ENCODE results near the gene PGBD5.

Gene PGBD5

DNA sequence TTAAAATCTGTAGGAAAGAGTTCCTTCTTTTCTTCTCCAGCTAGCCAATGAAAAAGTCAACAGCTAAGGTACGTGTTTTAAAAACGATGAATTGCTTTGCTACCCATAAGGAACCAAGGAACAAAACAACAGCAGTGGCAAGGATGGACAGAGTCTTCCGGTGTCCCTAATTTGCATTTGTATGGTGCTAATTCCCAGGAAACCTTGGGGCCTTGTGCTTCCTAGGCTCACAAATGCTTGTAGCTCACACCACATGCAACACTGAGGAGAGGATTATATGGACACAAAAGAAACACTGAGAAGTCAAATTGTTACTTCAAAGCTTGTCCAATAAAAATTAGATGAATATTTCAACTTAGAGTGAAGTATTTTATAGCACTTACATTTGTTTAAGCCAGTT lies 1.8 kb upstream of the PGBD5 start:
- H3K36me3 ChIP-seq = no peaks in the 10 kb centered on the region
- no peak for TF ChIP-seq CTCF (IDR thresholded peaks at IDR 0.05; ENCODE audit: low read depth, low read length)
- H3K9me3 ChIP-seq = no peaks in the 10 kb centered on the region
- DNase-seq = no peak
- no peaks in the 10 kb centered on the region for H3K27me3 ChIP-seq
- H3K4me3 ChIP-seq (ENCODE audit: low read depth, low read length) = no peak overlapping the region
- peaks cover 17% of the 10 kb centered on the region for H3K4me1 ChIP-seq

- Histone ChIP-seq H3K4me3 (ENCODE audit: low read depth, low read length) (peak overlapping the region; percentile 75), H3K9me3 (no peaks in the 10 kb centered on the region), H3K27me3 (no peaks in the 10 kb centered on the region), H3K36me3 (no peaks in the 10 kb centered on the region), H3K4me1 (peaks cover 18% of the 10 kb centered on the region)
- DNase-seq = no peak
- no peak for TF ChIP-seq CTCF (IDR thresholded peaks at IDR 0.05; ENCODE audit: low read depth, low read length)
Observed at GRCh38 chr1:230427094-230427876, 1.2 kb upstream of the PGBD5 start.

- H3K4me3 ChIP-seq (ENCODE audit: low read depth, low read length) = peak overlapping the region; percentile 74
- TF ChIP-seq CTCF (IDR thresholded peaks at IDR 0.05; ENCODE audit: low read depth, low read length) = no peak
- H3K9me3 ChIP-seq = no peaks in the 10 kb centered on the region
- H3K4me1 ChIP-seq = peaks cover 18% of the 10 kb centered on the region
- H3K27me3 ChIP-seq = no peaks in the 10 kb centered on the region
- peak; percentile 34 for DNase-seq
- no peaks in the 10 kb centered on the region for H3K36me3 ChIP-seq
Observed at GRCh38 chr1:230425252-230426091, 660 bp downstream of the PGBD5 start.

DNA sequence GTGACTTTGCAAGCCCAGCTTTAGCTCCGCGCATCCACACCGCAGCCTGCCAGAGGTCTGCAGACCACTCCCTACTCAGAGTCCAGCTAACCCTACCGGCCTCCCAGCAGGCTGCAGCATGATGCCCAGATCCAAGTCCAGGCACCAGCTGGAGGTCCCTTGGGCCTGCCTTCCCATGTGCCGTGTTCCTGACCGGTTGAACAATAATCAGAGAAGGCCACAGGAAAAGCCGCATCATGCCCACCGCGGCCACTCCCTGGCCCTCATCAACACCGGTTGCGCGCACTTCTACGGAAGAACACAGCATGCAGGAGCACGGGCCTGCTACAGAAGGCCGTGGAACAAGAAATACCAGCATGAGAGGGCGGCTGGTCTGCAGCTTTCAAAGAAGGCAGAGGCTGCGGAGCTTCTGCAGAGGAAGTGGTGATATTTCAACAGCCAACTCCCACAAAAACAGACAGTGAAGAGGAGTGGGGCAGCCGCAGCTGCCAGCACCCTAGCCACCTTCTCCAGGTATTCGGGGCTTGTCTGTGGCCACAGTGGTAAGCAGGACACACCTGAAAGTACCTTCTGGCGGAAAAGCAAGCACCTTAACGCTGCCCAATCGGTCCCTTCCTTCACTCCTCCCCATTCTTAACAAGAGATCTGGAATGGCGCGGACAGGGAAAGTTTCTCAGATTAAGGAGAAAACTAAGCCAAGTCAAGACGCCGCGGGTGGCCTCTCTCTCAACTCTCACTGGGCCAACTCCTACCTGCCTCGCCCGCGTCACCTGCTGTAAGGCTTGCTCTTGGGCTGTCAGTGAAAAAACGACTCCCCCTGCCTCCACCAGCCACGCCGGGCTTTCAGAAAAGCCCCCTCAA lies 1.5 kb downstream of the PGBD5 start:
- Histone ChIP-seq H3K4me1 (peaks cover 18% of the 10 kb centered on the region), H3K36me3 (no peaks in the 10 kb centered on the region), H3K4me3 (ENCODE audit: low read depth, low read length) (peak overlapping the region; percentile 74), H3K27me3 (no peaks in the 10 kb centered on the region), H3K9me3 (no peaks in the 10 kb centered on the region)
- TF ChIP-seq CTCF (IDR thresholded peaks at IDR 0.05; ENCODE audit: low read depth, low read length) = no peak
- peak; percentile 61 for DNase-seq

DNA sequence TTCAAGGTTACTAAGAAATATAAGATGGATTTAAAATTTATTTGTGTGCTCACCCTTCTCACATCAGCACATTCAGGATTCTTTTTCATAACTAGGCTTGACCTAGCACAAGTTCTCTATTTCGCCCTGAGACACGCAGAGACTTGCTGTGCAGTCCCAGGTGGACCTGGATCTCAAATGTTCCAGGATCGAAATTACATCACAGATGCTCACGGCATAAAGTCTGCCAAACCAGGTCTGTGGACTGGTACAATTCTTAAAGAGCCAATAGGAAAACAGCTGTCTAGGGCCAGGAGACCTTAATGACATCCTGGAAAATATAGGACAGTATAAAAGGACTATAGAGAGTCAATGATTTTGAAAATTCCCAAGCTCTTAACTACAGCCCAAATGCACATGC lies 2.2 kb downstream of the PGBD5 start:
- no peak for TF ChIP-seq CTCF (IDR thresholded peaks at IDR 0.05; ENCODE audit: low read depth, low read length)
- DNase-seq = no peak
- peak overlapping the region; percentile 74 for H3K4me3 ChIP-seq (ENCODE audit: low read depth, low read length)
- H3K27me3 ChIP-seq = no peaks in the 10 kb centered on the region
- peaks cover 18% of the 10 kb centered on the region for H3K4me1 ChIP-seq
- H3K9me3 ChIP-seq = no peaks in the 10 kb centered on the region
- H3K36me3 ChIP-seq = no peaks in the 10 kb centered on the region

Measured in BE2C (cell line).